HG03520 (cell line): ENCODE data around the gene WFDC5.
"Not testable (repeated sequence)": the region's sequence is repeated elsewhere in the genome, so short reads cannot be mapped to it uniquely, and the experiment has no call there.

Experiments
- ATAC-seq: cut with Tn5 transposase; IDR thresholded peaks from one replicate; pipeline ENCODE4 v1.9.1; 2021; ENCODE audit warnings: mild to moderate bottlenecking, moderate library complexity; ENCODE audit not compliant: unreplicated experiment

The WFDC5 gene, protein sequence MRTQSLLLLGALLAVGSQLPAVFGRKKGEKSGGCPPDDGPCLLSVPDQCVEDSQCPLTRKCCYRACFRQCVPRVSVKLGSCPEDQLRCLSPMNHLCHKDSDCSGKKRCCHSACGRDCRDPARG

DNA sequence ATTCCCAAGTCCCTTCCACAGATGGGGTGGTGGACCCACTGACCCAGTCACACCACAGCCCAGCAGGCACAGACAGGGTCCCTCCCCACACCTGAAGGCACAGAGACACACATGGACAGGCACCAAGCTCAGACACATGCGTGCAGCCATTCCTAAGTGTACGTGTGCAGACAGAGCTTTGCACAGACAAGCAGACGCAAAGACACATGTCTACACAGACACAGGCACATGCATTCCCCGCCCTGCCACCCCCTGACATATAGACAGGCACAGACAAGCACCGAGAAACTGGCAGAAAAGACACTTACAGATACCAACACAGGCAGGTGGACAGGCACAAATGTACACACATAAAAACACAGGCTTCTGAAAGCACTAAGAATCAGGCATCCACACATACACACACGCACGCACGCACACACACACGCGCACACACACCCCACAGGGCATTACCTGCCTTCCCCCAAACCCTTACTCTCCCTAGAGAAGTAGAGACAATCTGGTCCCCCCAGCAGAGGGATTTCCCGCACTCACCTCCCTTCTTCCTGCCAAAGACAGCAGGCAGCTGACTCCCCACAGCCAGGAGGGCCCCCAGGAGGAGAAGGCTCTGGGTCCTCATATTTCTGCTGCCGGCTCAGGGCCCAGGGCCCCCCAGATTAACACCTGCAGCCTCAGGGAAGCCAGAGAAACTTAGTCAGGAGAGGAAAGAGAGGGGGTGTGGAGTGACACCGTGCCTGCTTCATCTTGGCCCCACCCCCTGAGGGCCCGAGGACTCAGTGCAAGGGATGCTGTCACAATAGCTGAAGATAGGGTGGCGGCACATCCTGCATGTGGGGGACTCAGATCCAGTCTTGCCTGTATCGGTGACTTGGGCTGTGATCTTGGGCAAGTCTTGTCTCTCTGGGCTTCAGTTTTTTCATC is at the start of gene WFDC5:
TSS of gene WFDC5 (minus strand) at position 710 of the 921 bp plus-strand sequence. CDS start at position 619, 91 bp downstream.
- ATAC-seq: no peak

DNA sequence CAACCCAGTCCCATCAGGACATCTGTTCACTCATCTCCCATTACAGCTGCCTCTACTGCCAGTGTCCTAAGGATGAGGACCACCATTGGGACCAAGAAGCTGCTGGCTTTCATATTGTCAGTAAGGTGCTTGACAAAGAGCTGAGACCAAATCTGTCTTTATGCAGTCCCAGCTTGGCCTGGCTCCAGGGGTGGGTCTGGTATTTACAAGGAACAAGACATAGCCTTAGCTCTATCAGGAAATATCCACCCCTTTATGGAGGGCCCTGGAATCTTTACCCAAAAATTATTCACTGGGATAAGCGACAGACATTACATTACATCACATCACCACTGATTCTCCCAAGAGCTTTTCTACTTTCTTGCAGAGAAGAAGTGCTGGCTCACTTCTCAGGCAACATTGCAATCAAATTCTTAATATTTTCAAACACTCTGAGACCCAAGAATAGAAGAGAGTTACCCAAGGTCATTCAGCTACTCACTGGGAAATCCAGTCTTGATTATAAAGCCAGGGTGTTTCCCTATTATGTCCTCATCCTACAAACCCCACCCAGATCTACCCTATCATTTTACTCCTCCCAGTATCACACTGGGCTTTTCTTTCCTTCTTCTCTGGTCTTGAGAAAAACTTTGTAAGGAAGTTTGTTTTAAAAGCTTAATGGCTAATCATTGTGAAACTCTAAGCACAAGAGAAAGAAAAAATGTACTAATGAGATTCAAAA is 48.3 kb upstream of the WFDC5 start:
- no peak for ATAC-seq

DNA sequence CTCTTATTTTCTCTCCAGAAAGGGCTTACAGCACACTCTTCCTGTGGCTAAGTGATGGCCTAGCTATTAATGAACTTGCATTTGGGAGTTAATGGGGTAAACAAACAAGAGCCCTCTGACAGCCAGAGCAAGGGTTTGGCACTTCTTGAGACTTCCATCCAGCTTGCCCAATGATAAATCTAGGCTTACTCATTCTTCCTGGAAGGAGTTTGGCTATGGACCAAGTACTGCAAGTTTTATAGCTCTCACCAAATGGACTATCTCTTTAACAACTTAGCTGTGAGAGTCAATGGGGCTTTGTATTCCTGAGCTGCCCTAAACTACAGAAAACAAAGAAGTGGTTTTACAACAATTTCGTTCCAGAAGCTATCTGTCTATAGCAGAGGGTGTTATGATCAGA is 43.0 kb upstream of the WFDC5 start:
- ATAC-seq: no peak

DNA sequence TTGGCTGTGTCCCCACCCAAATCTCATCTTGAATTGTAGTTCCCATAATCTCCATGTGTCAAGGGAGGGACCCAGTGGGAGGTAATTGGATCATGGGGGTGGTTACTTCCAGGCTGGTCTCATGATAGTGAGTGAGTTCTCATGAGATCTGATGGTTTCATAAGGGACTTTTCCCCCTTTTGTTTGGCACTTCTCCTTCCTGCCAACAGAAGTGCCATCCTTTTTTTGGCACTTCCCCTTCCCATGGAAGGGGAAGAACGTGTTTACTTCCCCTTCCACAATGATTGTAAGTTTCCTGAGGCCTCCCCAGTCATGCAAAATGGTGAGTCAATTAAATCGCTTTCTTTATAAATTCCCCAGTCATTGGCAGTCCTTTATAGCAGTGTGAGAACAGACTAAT is 41.7 kb upstream of the WFDC5 start:
- ATAC-seq: no peak

DNA sequence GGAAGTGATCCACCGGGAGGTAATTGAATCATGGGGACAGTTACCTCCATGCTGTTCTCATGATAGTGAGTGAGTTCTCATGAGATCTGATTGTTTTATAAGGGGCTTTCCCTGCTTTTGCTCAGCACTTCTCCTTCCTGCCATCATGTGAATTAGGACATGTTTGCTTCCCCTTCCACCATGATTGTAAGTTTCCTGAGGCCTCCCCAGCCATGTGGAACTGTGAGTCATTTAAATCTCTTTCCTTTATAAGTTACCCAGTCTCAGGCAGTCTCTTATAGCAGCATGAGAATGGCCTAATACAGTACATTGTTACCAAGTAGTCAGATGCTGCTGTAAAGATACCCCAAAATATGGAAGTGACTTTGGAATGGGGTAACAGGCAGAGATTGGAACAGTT is 39.8 kb upstream of the WFDC5 start:
- ATAC-seq: not testable (repeated sequence)

DNA sequence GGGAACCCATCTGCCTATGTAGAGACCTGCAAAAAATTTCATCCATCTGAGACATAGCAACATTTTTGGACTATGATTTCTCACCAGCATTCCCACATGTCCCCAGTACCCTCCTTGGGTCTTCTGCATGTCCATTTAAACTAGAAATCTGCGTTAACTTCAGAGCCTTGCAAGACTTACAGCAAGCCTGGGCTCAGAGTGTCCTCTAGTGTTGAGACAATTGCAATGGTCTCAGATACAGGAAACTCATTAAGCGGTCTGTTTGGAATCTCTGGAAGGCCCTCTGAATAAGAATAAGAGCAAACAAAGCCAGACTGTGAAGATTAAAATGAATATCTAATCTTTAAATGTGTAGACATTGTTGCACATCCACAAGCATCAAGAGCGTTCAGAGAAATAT is 39.2 kb upstream of the WFDC5 start:
- no peak for ATAC-seq

DNA sequence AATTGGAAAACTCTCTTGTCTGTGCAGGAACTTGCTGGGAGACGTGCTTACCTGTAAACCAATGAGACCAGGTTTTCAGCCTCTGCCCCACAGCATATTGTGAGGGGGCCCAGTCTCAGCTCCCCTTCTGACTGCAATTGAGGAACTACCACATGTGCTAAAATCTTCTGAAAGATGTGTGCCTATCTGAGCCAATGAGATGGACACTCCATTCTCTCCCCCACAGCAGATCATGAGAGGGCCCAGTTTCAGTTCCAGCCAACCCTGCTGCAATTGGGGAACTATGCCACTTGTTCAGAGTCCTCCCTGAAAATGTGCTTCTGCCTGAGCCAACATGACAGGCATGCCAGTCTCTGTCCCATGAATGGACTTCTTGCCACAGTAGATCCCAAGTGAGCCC is 38.8 kb upstream of the WFDC5 start:
- ATAC-seq: no peak

DNA sequence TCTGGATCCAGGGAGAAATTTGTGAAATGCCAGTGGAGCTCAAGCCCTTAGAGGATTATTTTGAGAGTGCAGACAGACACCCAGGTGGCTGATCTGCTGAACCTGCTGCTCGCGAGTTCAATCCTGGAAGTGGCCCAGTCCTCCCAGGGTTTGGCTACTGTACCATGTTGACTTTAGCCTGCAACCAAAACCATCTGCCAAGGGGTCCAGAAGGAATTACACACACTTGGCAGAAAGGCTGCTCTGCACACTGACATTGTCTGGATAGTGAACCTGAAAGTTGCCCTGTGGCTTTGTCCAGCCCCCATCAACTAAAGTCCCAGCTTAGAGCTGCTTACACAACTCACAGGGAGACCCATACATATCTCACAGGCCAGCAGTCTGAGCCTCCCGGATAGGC is 38.2 kb upstream of the WFDC5 start:
- ATAC-seq: no peak

DNA sequence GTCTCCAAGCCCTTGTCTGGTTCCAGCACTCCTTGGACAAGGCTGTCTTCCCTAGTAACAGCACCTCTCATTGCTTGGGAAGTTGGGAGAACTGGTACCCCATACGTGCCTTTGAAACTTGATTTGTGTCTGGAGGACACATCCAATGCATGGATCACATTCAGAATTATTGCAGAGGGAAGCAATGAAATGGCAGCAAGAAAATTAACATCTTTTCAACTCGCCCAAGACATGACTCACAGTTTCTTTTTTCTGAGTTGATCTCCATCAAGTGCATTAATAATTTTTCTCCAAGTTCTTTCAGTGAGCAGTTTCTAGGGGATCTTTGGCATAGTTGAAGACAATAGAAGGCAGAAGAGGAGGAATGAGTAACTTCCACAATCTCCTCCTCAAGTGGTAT is 37.4 kb upstream of the WFDC5 start:
- no peak for ATAC-seq

DNA sequence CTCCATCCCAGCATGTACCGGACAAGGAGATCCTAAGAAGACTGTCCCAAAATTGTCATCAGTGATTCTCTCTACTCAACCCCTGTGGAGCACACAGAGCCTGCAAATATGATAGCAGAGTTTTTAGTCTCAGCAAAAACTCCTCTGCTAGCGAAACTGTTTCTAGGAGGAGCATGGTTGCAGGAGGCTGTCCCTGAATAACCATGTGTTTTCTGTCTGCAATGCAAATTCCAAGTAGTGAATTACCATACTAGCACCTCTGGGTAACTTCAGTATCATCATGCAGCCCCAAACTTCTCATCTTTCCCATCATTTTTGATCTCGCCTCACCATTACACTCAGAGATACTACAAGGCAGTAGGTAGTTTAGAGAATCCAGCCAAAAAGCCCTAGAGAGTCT is 34.1 kb upstream of the WFDC5 start:
- ATAC-seq: no peak

DNA sequence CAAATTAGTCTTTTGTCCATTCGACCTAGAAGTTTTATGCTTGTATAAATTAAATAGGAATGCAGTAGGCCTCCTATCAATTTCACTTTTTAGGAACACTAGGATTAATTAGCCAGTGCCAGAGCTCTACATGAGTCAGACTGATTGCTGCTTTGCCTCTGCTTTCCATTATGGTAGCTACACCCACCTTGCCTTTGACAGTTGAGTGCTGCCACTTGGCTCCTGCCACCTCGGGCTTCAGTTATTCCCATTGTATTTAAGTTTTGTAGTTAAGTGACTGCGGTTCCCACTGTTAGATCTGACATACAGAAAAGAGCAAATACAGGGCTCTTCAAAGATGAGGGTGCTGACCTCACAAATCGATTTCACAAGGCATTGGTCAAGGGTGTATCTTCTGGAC is 25.9 kb upstream of the WFDC5 start:
- no peak for ATAC-seq

DNA sequence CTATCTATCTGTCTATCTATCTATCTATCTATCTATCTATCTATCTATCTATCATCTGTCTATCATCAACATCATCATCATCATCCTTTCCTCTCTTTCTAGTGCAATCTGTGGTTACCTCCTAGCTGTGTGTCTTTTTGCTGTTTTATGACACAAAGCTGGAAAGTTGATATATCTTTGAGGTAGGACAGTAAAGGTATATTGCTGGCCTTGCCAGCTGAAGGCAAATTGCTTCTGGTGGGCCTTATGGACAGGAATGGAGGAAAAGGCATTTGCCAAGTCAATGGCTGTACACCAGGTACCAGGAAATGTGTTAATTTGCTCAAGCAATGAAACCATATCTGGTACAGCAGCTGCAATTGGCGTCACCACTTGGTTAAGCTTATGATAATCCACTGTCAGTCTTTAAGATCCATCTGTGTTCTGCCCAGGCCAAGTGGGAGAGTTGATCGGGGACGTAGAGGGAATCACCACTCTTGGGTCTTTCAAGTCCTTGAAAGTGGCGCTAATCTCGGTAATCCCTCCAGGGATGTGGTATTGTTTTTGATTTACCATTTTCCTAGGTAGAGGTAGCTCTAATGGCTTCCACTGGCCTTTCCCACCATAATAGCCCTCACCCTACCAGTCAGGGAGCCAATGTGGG is 24.9 kb upstream of the WFDC5 start:
- not testable (repeated sequence) for ATAC-seq

DNA sequence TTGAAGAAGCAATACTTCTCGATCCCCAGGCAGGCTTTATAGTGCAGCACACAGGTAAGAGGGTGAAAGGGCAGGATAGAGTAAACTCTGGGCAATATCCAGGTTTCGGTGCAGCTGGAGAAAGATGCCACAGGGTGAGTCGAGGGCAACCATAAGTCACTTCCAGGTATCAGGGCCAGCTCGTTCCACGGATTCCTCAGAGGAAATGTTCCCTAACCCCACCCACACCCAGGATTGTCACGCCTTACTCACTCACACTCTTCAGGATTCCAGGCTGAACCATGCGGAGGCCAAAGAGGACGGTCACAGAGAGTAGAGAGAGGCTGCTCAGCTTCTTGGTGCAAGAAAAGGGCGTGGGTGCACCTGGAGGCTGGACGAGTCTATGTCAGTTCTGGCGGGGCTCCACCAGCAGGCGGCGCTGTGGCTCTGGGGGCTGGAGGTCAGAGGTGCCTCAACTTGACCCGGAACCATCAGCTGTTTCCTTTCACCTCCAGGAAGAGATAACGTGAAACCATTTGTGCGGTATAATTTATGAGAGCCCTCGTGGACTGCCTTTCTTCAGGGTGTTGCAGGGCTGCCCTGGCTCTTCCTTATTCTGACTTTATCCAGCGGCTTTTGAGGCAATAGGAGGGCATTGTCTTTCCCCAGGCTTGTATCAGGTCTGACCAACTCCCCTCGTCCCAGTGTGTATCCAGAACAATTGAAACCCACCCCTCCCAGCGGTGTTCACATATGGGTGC is 23.8 kb upstream of the WFDC5 start:
- no peak for ATAC-seq

DNA sequence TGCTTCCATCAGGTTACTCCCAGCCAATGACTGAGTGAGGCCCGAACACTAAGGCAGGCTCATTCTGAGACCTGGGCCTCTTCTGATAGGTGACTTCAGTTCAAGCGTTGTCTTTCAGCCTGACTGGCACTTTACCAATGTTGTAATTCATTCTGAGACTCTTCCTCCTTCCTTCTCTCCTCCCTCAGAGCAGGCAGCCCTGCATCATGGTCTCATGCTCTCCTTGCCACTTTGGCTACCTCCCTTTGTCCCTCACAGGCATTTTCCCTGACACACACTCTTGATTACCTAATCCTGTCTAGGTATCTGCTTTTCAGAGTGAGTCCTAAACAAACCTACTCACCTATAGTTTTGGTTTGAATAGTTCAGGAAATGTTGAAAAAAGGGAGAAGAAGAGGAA is 21.9 kb upstream of the WFDC5 start:
- no peak for ATAC-seq

DNA sequence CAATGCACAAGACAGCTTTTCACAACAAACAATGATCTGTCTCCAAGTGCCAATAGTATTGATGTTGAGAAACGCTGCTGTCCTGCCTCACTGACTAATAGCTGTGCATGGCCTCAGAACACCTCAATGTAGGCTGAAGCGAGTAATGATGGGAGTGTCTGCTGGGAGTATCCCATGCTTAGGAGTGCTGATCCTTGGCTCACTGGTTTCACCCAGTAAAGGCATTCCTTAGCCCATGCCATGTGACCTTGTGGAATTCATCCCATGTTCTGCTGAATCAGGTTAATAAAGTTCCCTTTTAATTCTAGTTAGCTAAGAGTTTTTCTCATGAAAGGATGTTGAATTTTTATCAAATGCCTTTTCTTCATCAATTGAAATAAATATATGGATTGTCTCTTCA is 13.1 kb upstream of the WFDC5 start:
- no peak for ATAC-seq

DNA sequence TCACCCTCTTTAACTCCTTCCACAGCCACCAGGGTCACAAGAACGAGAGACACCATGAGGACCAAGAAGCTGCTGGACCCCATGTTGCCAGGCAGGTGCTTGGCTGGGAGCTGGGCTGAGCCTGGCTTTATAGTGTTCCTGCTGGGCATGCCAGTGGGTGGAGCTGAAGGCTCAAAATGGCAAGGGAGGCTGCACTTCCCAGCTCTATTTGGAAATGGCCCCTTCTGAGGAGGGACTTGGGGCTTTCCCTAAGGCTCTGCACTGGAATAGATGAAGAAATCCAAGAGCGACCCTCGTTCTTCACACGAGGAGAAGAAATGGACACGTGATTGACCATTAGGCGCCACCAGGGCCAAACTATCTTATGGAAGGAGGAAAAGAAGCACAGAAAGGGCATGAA is 9.4 kb upstream of the WFDC5 start, which contains the start of gene WFDC12:
TSS of gene WFDC12 (minus strand) at position 101 of the 400 bp plus-strand sequence. CDS start at position 83, 18 bp downstream.
- no peak for ATAC-seq

DNA sequence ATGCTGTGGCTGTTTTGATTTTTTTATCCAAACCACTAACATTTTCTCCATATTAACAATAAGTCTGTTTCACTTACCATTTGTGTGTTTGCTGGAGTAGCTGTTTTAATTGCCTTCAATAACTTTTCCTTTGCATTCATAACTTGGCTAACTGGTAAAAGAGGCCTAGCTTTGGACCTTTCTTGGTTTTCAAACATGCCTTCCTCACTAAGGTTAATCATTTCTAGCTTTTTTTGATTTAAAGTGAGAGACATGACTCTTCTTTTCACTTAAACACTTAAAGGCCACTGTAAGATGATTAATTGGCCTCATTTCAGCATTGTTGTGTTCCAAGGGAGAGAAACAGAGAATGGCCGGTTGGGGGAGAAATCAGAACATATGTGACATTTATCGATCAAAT is 6.4 kb upstream of the WFDC5 start:
- no peak for ATAC-seq

DNA sequence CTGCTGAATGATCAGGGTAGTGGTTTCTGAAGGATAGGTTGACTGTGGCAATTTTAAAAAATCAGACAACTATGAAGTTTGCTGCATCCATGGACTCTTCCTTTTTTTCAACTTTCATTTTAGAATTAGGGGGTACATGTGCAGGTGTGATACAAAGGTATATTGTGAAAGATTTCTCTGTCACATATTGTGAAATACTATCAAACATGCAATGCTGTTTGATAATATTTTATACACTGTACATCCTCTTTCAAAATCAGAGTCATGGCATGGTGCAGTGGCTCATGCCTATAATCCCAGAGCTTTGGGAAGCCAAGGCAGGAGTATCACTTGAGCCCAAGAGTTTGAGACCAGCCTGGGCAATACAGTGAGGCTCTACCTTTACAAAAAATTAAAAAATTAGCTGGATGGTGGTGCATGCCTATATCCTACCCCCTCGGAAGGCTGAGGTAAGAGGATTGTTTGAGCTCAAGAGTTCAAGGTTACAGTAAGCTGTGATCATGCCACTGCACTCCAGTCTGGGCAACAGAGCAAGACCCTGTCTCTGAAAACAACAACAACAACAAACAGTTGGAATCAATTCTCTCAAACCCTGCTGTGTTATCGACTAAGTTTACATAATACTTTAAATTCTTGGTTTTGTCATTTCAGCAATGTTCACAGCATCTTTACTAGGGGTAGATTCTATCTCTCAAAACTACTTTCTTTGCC is 4.7 kb upstream of the WFDC5 start:
- no peak for ATAC-seq

DNA sequence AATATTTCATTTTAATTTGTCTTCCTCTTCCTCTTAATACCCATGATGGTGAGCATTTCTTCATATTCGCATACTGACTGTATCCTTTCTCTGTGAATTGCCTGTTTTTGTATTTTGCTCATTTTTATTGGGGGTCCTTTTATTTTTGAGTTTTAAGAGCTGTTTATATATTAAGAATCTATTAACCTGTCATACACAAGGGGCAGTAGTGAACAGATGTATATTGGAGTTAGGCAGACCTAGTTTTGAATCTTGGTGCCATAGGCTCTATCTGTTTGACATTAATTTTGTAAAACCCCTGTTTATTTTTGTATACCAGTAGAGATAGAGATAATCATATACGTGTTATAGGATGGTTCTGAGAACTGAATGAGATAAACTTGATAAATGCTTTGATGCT is 3.1 kb upstream of the WFDC5 start:
- no peak for ATAC-seq

DNA sequence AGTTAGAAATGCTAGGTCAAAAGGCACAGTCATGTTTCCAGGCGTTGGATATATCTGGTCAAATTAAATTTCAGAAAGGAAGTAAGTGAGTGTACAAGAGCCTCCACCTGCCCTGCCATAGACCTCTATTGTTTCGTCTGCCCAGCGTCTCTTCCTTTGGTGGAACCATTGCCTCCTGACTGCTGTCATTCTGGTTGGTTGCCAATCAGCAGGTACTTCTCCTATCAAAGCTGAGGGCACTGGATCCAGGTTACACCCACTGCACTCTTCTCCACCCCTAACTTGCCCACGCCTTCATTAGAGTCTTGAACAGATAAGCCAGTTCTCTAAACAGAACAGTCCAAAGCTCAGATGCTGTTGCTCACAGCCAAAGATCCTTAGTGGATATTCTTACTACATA is 2.6 kb upstream of the WFDC5 start:
- ATAC-seq: no peak
